ENCODE measurements around the gene CLUH. TPM values are rescaled to one million over a fixed set of nuclear protein-coding genes. Genes with fewer than 3 reads are reported as not detected.

The CLUH gene
- total and polyA plus RNA-seq, 2 donors (not counting 3 experiments of a cell fraction or from before 2014, with no cell fraction given), result 33.8 to 80.7 TPM

- no peaks in the 10 kb centered on the region for H3K4me1 ChIP-seq (ENCODE audit: control insufficient read depth, extremely low read depth, insufficient read depth, low read length)
- H3K4me3 ChIP-seq (replicated peaks in 1 of 3; ENCODE audit: insufficient read depth in 1 of 3, low read depth in 1 of 3, low read length in 3 of 3), result no peak overlapping the region
- H3K9ac ChIP-seq (replicated peaks; ENCODE audit: extremely low read depth, insufficient read depth, low read length), result no peak overlapping the region
- FAIRE-seq (no peak), DNase-seq (ENCODE audit: low read depth, low spot score) (peak; percentile 19)
- no peaks in the 10 kb centered on the region for H3K27me3 ChIP-seq (ENCODE audit: control insufficient read depth in 2 of 2, insufficient read depth in 2 of 2, low read length in 2 of 2)
- intact Hi-C loops (cut with micrococcal nuclease), result no loop called here
- no peaks in the 10 kb centered on the region for H3K9me3 ChIP-seq (replicated peaks; ENCODE audit: control insufficient read depth, insufficient read depth, low read length)
- ChIA-PET POLR2A (no interaction called here), CTCF (interaction anchor here (0.8 kb wide), 1 partner anchor 301 kb away, joined by 3 read pairs; no protein-coding TSS in a partner anchor)
- no peaks in the 10 kb centered on the region for H3K9me1 ChIP-seq (replicated peaks; ENCODE audit: control insufficient read depth, extremely low read depth, insufficient read depth, low read length)
- H3K4me2 ChIP-seq (ENCODE audit: insufficient read depth, low read length), result no peak overlapping the region
- H3K36me3 ChIP-seq (ENCODE audit: control insufficient read depth in 2 of 2, extremely low read depth in 1 of 2, insufficient read depth in 2 of 2, low read length in 2 of 2), result peaks cover 16 to 19% of the 10 kb centered on the region in 2 experiments
- no peak overlapping the region for H3K27ac ChIP-seq (ENCODE audit: insufficient read depth, low read depth, low read length)
- peaks cover 3% of the 10 kb centered on the region for H4K20me1 ChIP-seq (replicated peaks; ENCODE audit: control insufficient read depth, extremely low read depth, insufficient read depth, low read length)
- peaks cover 5% of the 10 kb centered on the region for H3K79me2 ChIP-seq (ENCODE audit: control insufficient read depth, insufficient read depth, low read length)
- no TSS peak for BruUV-seq (replicated peaks)
- no peak for TF ChIP-seq POLR2A (IDR thresholded peaks at IDR 0.05; ENCODE audit: low read depth, low read length)
- H2AFZ ChIP-seq (ENCODE audit: low read depth, low read length), result no peak overlapping the region
- dilution Hi-C loops (cut with MboI; ENCODE audit: extremely low pct_ligation_motif_present, low sequenced_read_pairs), result no loop called here
Measured at GRCh38 chr17:2683912-2684311, 27.7 kb downstream of the CLUH start.

- peaks cover 19 to 22% of the 10 kb centered on the region in 2 experiments for H3K36me3 ChIP-seq (ENCODE audit: control insufficient read depth in 2 of 2, extremely low read depth in 1 of 2, insufficient read depth in 2 of 2, low read length in 2 of 2)
- FAIRE-seq (peak; percentile 54), DNase-seq (ENCODE audit: low read depth, low spot score) (no peak)
- H4K20me1 ChIP-seq (replicated peaks; ENCODE audit: control insufficient read depth, extremely low read depth, insufficient read depth, low read length), result peaks cover 5% of the 10 kb centered on the region
- dilution Hi-C loops (cut with MboI; ENCODE audit: extremely low pct_ligation_motif_present, low sequenced_read_pairs) (no loop called here), intact Hi-C loops (cut with micrococcal nuclease) (no loop called here)
- BruUV-seq (replicated peaks), result TSS peak; percentile 1
- no peaks in the 10 kb centered on the region for H3K9me3 ChIP-seq (replicated peaks; ENCODE audit: control insufficient read depth, insufficient read depth, low read length)
- ChIA-PET CTCF (no interaction called here), POLR2A (no interaction called here)
- H3K79me2 ChIP-seq (ENCODE audit: control insufficient read depth, insufficient read depth, low read length), result peaks cover 8% of the 10 kb centered on the region
- H3K27ac ChIP-seq (ENCODE audit: insufficient read depth, low read depth, low read length), result no peak overlapping the region
- no peaks in the 10 kb centered on the region for H3K27me3 ChIP-seq (ENCODE audit: control insufficient read depth in 2 of 2, insufficient read depth in 2 of 2, low read length in 2 of 2)
- H3K9ac ChIP-seq (replicated peaks; ENCODE audit: extremely low read depth, insufficient read depth, low read length), result no peak overlapping the region
- no peaks in the 10 kb centered on the region for H3K4me1 ChIP-seq (ENCODE audit: control insufficient read depth, extremely low read depth, insufficient read depth, low read length)
- no peak overlapping the region for H3K4me2 ChIP-seq (ENCODE audit: insufficient read depth, low read length)
- TF ChIP-seq POLR2A (IDR thresholded peaks at IDR 0.05; ENCODE audit: low read depth, low read length), result no peak
- TF ChIP-seq POLR2AphosphoS5 (IDR thresholded peaks at IDR 0.05; ENCODE audit: insufficient read depth, low read depth, low read length), result no peak
- no peak for TF ChIP-seq MAX (IDR thresholded peaks at IDR 0.05; ENCODE audit: insufficient read depth, insufficient read length)
- no peaks in the 10 kb centered on the region for H3K9me1 ChIP-seq (replicated peaks; ENCODE audit: control insufficient read depth, extremely low read depth, insufficient read depth, low read length)
- no peak overlapping the region for H3K4me3 ChIP-seq (replicated peaks in 1 of 3; ENCODE audit: insufficient read depth in 1 of 3, low read depth in 1 of 3, low read length in 3 of 3)
- no peak overlapping the region for H2AFZ ChIP-seq (ENCODE audit: low read depth, low read length)
Measured at GRCh38 chr17:2682176-2682938, 29.2 kb downstream of the CLUH start.
